Calu3 (cell line): ENCODE data around the gene PDHB. TPM values are rescaled to one million over a fixed set of nuclear protein-coding genes. Genes with fewer than 3 reads are reported as not detected.

Experiments
- BruUV-seq: library from RNA; stranded (reverse); fragments of 400-500 nt; replicated peaks from 2 replicates; lab custom pipeline; 2021; lab: Mats Ljungman, UMichigan
- CTCF ChIA-PET: fragments of 300-600 bp; sonication (Branson Sonifier 250); formaldehyde crosslinking; loops from one replicate; lab custom pipeline; 2022; ENCODE audit warnings: antibody characterized with exemption; lab: Charles Lee
- DNase-seq: peaks from one replicate; pipeline ENCODE4 v3.0.0; 2022
- H3K27ac Mint-ChIP-seq: one replicate; pipeline ENCODE4 v1.8.0; 2022; ENCODE audit warnings: mixed read lengths; ENCODE audit not compliant: unreplicated experiment
- H3K27me3 Mint-ChIP-seq: one replicate; pipeline ENCODE4 v1.8.0; 2022; ENCODE audit warnings: mixed read lengths; ENCODE audit not compliant: unreplicated experiment
- H3K36me3 Mint-ChIP-seq: one replicate; pipeline ENCODE4 v1.8.0; 2022; ENCODE audit warnings: mild to moderate bottlenecking, moderate library complexity, mixed read lengths; ENCODE audit not compliant: insufficient read depth, unreplicated experiment
- H3K4me1 Mint-ChIP-seq: one replicate; pipeline ENCODE4 v1.8.0; 2022; ENCODE audit warnings: mild to moderate bottlenecking, low read depth, mixed read lengths; ENCODE audit not compliant: unreplicated experiment
- H3K4me3 Mint-ChIP-seq: one replicate; pipeline ENCODE4 v1.8.0; 2022; ENCODE audit warnings: mild to moderate bottlenecking, low read depth, moderate library complexity, mixed read lengths; ENCODE audit not compliant: unreplicated experiment
- H3K9me3 Mint-ChIP-seq: one replicate; pipeline ENCODE4 v1.8.0; 2022; ENCODE audit warnings: low read depth, mixed read lengths; ENCODE audit not compliant: unreplicated experiment
- CTCF ChIP-seq: fragments of 200-600 bp; IDR thresholded peaks from one replicate; pipeline ENCODE4 v1.8.0; 2022; ENCODE audit warnings: antibody characterized with exemption; ENCODE audit not compliant: unreplicated experiment
- intact Hi-C: fragments of 100-400 bp; cut with micrococcal nuclease; formaldehyde crosslinking; loops from one replicate; pipeline ENCODE4 v1.10.0; 2022; ENCODE audit not compliant: unreplicated experiment
- total RNA-seq: library from RNA; stranded (reverse); gene quantifications from 2 replicates; pipeline ENCODE4 v1.2.3, GENCODE V29; 2022

Gene PDHB
- total RNA-seq, 1 experiment from 2014 or later, result 47.6 TPM

GRCh38 chr3:58470363-58471024 is 36.9 kb upstream of the PDHB start:
- no peak for DNase-seq
- peak overlapping the region; percentile 50 for H3K27ac Mint-ChIP-seq
- H3K4me3 Mint-ChIP-seq, result peak overlapping the region; percentile 14
- CTCF ChIA-PET, result interaction anchor here (0.6 to 2.3 kb wide), 4 partner anchors 9 to 460 kb away, joined by 3 to 7 read pairs (median 3); partner anchors contain the start of gene KCTD6
- BruUV-seq, result no TSS peak
- peaks cover 46% of the 10 kb centered on the region for H3K4me1 Mint-ChIP-seq
- H3K9me3 Mint-ChIP-seq, result no peaks in the 10 kb centered on the region
- intact Hi-C loops, result loop anchor here (2.0 kb wide), 1 partner anchor 20 kb away; no protein-coding TSS in a partner anchor
- H3K36me3 Mint-ChIP-seq, result no peaks in the 10 kb centered on the region
- TF ChIP-seq CTCF, result no peak
- H3K27me3 Mint-ChIP-seq, result no peaks in the 10 kb centered on the region

- BruUV-seq, result no TSS peak
- DNase-seq, result no peak
- Mint-ChIP-seq H3K27ac (no peak overlapping the region), H3K27me3 (no peaks in the 10 kb centered on the region), H3K36me3 (no peaks in the 10 kb centered on the region), H3K9me3 (no peaks in the 10 kb centered on the region), H3K4me3 (no peak overlapping the region), H3K4me1 (peaks cover 32% of the 10 kb centered on the region)
- CTCF ChIA-PET, result interaction anchor here (0.7 kb wide), 1 partner anchor 282 kb away, joined by 5 read pairs; no protein-coding TSS in a partner anchor
- intact Hi-C loops, result no loop called here
- TF ChIP-seq CTCF, result no peak
Measured at GRCh38 chr3:58469096-58469495, 35.5 kb upstream of the PDHB start.

DNA sequence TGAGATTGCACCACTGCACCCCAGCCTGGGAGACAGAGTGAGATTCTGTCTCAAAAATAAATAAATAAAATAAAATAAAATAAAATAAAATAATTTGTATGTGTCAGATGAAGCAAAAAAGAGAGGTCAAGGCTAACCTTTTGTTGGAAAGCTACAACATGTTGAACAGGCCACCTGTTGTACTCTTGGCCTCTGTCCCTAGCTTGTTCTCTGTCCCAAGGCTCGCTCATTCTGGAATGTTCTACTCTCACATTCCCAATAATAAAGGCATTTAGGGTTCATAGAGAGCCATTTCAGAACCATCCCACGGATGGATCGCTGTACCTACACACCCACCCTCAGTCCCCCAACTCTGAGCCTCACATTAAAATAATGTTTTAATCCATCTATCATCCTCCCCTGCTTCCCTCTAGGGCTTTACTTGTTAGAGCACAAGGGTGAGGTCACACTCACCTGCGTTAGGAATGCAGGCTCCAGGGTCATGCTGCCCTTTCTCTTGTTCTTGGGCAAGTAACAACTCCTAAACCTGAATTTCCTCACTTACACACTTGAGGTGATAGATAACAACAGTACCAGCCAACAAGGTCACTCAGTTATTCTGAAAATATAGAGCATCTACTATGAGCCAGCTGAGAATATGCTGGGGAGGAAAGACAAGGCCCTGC is 33.4 kb upstream of the PDHB start:
- no peak for DNase-seq
- TF ChIP-seq CTCF, result no peak
- H3K36me3 Mint-ChIP-seq, result peaks cover 6% of the 10 kb centered on the region
- no peaks in the 10 kb centered on the region for H3K27me3 Mint-ChIP-seq
- intact Hi-C loops, result no loop called here
- peaks cover 33% of the 10 kb centered on the region for H3K4me1 Mint-ChIP-seq
- H3K4me3 Mint-ChIP-seq, result no peak overlapping the region
- no peak overlapping the region for H3K27ac Mint-ChIP-seq
- H3K9me3 Mint-ChIP-seq, result no peaks in the 10 kb centered on the region
- BruUV-seq, result no TSS peak
- CTCF ChIA-PET, result interaction anchor here (0.5 kb wide), 1 partner anchor 1308 kb away, joined by 3 read pairs; no protein-coding TSS in a partner anchor

DNA sequence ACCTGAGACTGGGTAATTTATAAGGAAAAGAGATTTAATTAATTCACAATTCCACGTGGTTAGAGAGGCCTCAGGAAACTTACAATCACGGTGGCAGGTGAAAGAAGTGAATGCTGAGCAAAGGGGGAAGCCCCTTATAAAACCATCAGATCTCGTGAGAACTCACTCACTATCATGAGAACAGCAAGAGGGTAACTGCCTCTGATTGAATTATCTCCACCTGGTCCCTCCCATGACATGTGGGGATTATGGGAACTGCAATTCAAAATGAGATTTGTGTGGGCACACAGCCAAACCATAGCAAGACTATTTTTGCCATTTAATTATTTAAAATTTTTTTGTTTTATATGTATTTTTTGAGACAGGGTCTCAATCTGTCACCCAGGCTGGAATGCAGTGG is 31.2 kb upstream of the PDHB start:
- no peak for DNase-seq
- intact Hi-C loops, result no loop called here
- Mint-ChIP-seq H3K36me3 (peaks cover 6% of the 10 kb centered on the region), H3K27me3 (no peaks in the 10 kb centered on the region), H3K4me3 (no peak overlapping the region), H3K4me1 (peaks cover 15% of the 10 kb centered on the region), H3K27ac (no peak overlapping the region), H3K9me3 (no peaks in the 10 kb centered on the region)
- CTCF ChIA-PET, result no interaction called here
- no TSS peak for BruUV-seq
- TF ChIP-seq CTCF, result no peak
